H1 (cell line): ENCODE measurements around the gene MICOS13. TPM values are rescaled to one million over a fixed set of nuclear protein-coding genes. Genes with fewer than 3 reads are reported as not detected.

Experiments used
- CTCF ChIA-PET: fragments of 300-600 bp; sonication (Branson Sonifier 250); formaldehyde crosslinking; loops from one replicate; lab custom pipeline; 2021; ENCODE audit not compliant: partially characterized antibody; lab: Charles Lee
- POLR2A ChIA-PET: fragments of 300-600 bp; sonication (Branson Sonifier 250); formaldehyde crosslinking; loops from one replicate; lab custom pipeline; 2021; ENCODE audit warnings: inconsistent platforms; ENCODE audit not compliant: partially characterized antibody; lab: Charles Lee
- DNase-seq, 2 experiments: peaks; one replicate each; pipeline versions ENCODE4 v3.0.0 to v3.0.0-alpha.2; 2010 to 2022; ENCODE audit warnings: low spot score in 2 of 2, low read depth in 1 of 2, mixed read lengths in 1 of 2
- FAIRE-seq: peaks from 2 replicates; lab custom pipeline; 2011; peaks lifted over from hg19 to GRCh38; lab: Jason Lieb, UNC
- H2AFZ ChIP-seq: 2 replicates; pipeline ENCODE4 v1.8.1; 2012; ENCODE audit warnings: low read length, inconsistent platforms
- H2AK5ac ChIP-seq: 2 replicates; pipeline ENCODE4 v1.6.1; 2013; ENCODE audit warnings: low read depth, low read length
- H2BK120ac ChIP-seq: replicated peaks from 2 replicates; pipeline ENCODE3; 2013; ENCODE audit warnings: low read depth, low read length, inconsistent platforms
- H2BK12ac ChIP-seq: 2 replicates; pipeline ENCODE4 v1.6.1; 2013; ENCODE audit warnings: low read depth, low read length
- H2BK15ac ChIP-seq: 2 replicates; pipeline ENCODE4 v1.6.1; 2013; ENCODE audit warnings: low read length
- H2BK20ac ChIP-seq: 2 replicates; pipeline ENCODE4 v1.6.1; 2013; ENCODE audit warnings: low read length
- H2BK5ac ChIP-seq: 2 replicates; pipeline ENCODE4 v1.6.1; 2013; ENCODE audit warnings: low read depth, low read length
- H3K14ac ChIP-seq: 2 replicates; pipeline ENCODE4 v1.6.1; 2013; ENCODE audit warnings: inconsistent platforms; ENCODE audit not compliant: insufficient read length
- H3K18ac ChIP-seq: 2 replicates; pipeline ENCODE4 v1.6.1; 2013; ENCODE audit warnings: low read length; ENCODE audit errors: extremely low read depth
- H3K23ac ChIP-seq: 2 replicates; pipeline ENCODE4 v1.6.1; 2013; ENCODE audit warnings: inconsistent platforms; ENCODE audit not compliant: insufficient read length
- H3K23me2 ChIP-seq: 2 replicates; pipeline ENCODE4 v1.6.1; 2013; ENCODE audit warnings: low read depth, low read length
- H3K27ac ChIP-seq: 2 replicates; pipeline ENCODE4 v1.6.1; 2011; ENCODE audit warnings: low read depth, low read length, inconsistent platforms
- H3K27me3 ChIP-seq, 4 experiments: replicated peaks in 1 of 4; 1 replicate in 1 of 4; 2 replicates in 3 of 4; pipeline versions ENCODE4 v1.6.1 to v1.8.1; 2011 to 2013; ENCODE audit warnings: low read length in 3 of 4, mild to moderate bottlenecking in 3 of 4, inconsistent platforms in 2 of 4, mixed read lengths in 2 of 4, moderate library complexity in 1 of 4; ENCODE audit not compliant: control insufficient read depth in 3 of 4, insufficient read depth in 3 of 4; ENCODE audit errors: extremely low read depth in 1 of 4
- H3K36me3 ChIP-seq, 4 experiments: 2 replicates each; pipeline versions ENCODE4 v1.6.1 to v1.8.1; 2011 to 2013; ENCODE audit warnings: mild to moderate bottlenecking in 4 of 4, low read length in 3 of 4, moderate library complexity in 2 of 4, control low read depth in 1 of 4, inconsistent platforms in 1 of 4; ENCODE audit not compliant: insufficient read depth in 4 of 4, control insufficient read depth in 2 of 4
- H3K4ac ChIP-seq: replicated peaks from 2 replicates; pipeline ENCODE3; 2013; ENCODE audit warnings: low read length, low read depth, mixed read lengths, inconsistent platforms; ENCODE audit not compliant: insufficient read length
- H3K4me1 ChIP-seq, 4 experiments: replicated peaks in 1 of 4; 1 replicate in 1 of 4; 2 replicates in 3 of 4; pipeline versions ENCODE4 v1.6.1 to v1.8.1; 2011 to 2013; ENCODE audit warnings: low read length in 3 of 4, inconsistent platforms in 2 of 4, mixed read lengths in 1 of 4; ENCODE audit not compliant: insufficient read depth in 4 of 4, control insufficient read depth in 3 of 4
- H3K4me2 ChIP-seq, 2 experiments: 2 replicates each; pipeline versions ENCODE4 v1.6.1 to v1.8.1; 2011 to 2013; ENCODE audit warnings: low read depth in 2 of 2, low read length in 2 of 2, control low read depth in 1 of 2, inconsistent platforms in 1 of 2, mild to moderate bottlenecking in 1 of 2; ENCODE audit not compliant: insufficient read depth in 1 of 2
- H3K4me3 ChIP-seq, 4 experiments: fragments of 200-600, 300-600 bp in 1 of 4; sonication (generic), shearing (Covaris generic), sonication (Bioruptor Twin) in 1 of 4; 2 replicates each; pipeline versions ENCODE4 v1.5.1 to v1.8.1; 2011 to 2016; ENCODE audit warnings: low read length in 4 of 4, low read depth in 3 of 4, control low read depth in 2 of 4, inconsistent platforms in 2 of 4, mild to moderate bottlenecking in 2 of 4, mixed read lengths in 1 of 4, moderate library complexity in 1 of 4; ENCODE audit not compliant: insufficient read depth in 2 of 4; ENCODE audit errors: extremely low read depth in 1 of 4
- H3K56ac ChIP-seq: replicated peaks from 2 replicates; pipeline ENCODE3; 2013; ENCODE audit warnings: low read depth, mild to moderate bottlenecking, mixed read lengths, low read length, inconsistent platforms; ENCODE audit not compliant: insufficient read length
- H3K79me1 ChIP-seq: 2 replicates; pipeline ENCODE4 v1.6.1; 2013; ENCODE audit warnings: low read depth, low read length, control low read depth
- H3K79me2 ChIP-seq, 2 experiments: 2 replicates each; pipeline versions ENCODE4 v1.6.1 to v1.8.1; 2012 to 2013; ENCODE audit warnings: low read length in 2 of 2, mild to moderate bottlenecking in 2 of 2, inconsistent platforms in 1 of 2; ENCODE audit not compliant: insufficient read depth in 2 of 2, control insufficient read depth in 1 of 2
- H3K9ac ChIP-seq, 4 experiments: replicated peaks in 1 of 4; 1 replicate in 1 of 4; 2 replicates in 3 of 4; pipeline versions ENCODE4 v1.6.1 to v1.8.1; 2011 to 2013; ENCODE audit warnings: low read depth in 3 of 4, low read length in 3 of 4, control low read depth in 2 of 4, mild to moderate bottlenecking in 2 of 4, moderate library complexity in 2 of 4, inconsistent platforms in 1 of 4; ENCODE audit errors: extremely low read depth in 1 of 4
- H3K9me3 ChIP-seq, 2 experiments: 2 replicates each; pipeline versions ENCODE4 v1.6.1 to v1.8.1; 2012 to 2013; ENCODE audit warnings: mild to moderate bottlenecking in 2 of 2, moderate library complexity in 2 of 2, control low read depth in 1 of 2, inconsistent platforms in 1 of 2, low read depth in 1 of 2, low read length in 1 of 2, mixed read lengths in 1 of 2; ENCODE audit not compliant: insufficient read depth in 2 of 2
- H4K20me1 ChIP-seq, 2 experiments: replicated peaks in 1 of 2; 2 replicates each; pipeline versions ENCODE3 to v1.8.1; 2011 to 2013; ENCODE audit warnings: inconsistent platforms in 2 of 2, low read length in 2 of 2, mild to moderate bottlenecking in 1 of 2; ENCODE audit not compliant: insufficient read depth in 2 of 2, control insufficient read depth in 1 of 2
- H4K5ac ChIP-seq: 2 replicates; pipeline ENCODE4 v1.6.1; 2013; ENCODE audit warnings: low read length, low read depth, mixed read lengths, inconsistent platforms; ENCODE audit not compliant: insufficient read length
- H4K8ac ChIP-seq: 2 replicates; pipeline ENCODE4 v1.8.0; 2013; ENCODE audit warnings: mild to moderate bottlenecking, moderate library complexity, low read length, inconsistent platforms; ENCODE audit not compliant: insufficient read depth; ENCODE audit errors: extremely low read depth
- H4K91ac ChIP-seq: replicated peaks from 2 replicates; pipeline ENCODE3; 2013; ENCODE audit warnings: low read length, mixed read lengths, inconsistent platforms; ENCODE audit not compliant: insufficient read length
- HDAC6 ChIP-seq: IDR thresholded peaks from one replicate; pipeline ENCODE4 v1.7.1; 2012; ENCODE audit warnings: low read depth, mild to moderate bottlenecking, inconsistent platforms, low read length, moderate library complexity
- RXRA ChIP-seq: IDR thresholded peaks from 2 replicates; pipeline ENCODE4 v1.6.1; 2011; ENCODE audit warnings: low read depth, mild to moderate bottlenecking, low read length, moderate library complexity; ENCODE audit not compliant: insufficient read depth
- TEAD4 ChIP-seq: IDR thresholded peaks from 2 replicates; pipeline ENCODE4 v1.6.1; 2012; ENCODE audit warnings: low read depth, low read length, inconsistent platforms, mixed read lengths
- WGBS, 2 experiments: shearing (Covaris generic) in 1 of 2; methylation state at CpG; one replicate each; pipeline versions ENCODE4 v1.1.6 to v1.1.7; 2013 to 2015; ENCODE audit warnings: low lambda C conversion rate in 2 of 2, mixed read lengths in 2 of 2, inconsistent platforms in 1 of 2, low coverage in 1 of 2, missing lambda C conversion rate in 1 of 2; ENCODE audit not compliant: insufficient replicate concordance in 2 of 2, insufficient coverage in 1 of 2, insufficient read length in 1 of 2; ENCODE audit errors: extremely low coverage in 1 of 2, missing lambda C conversion rate in 1 of 2; 5-methylcytosine and 5-hydroxymethylcytosine counted together
- polyA plus RNA-seq, 7 experiments: library from polyadenylated mRNA; depleted of rRNA in 3 of 7; stranded (reverse) in 5 of 7; unstranded in 2 of 7; fragments of >200 nt in 5 of 7; fragments of 200-250 nt in 2 of 7; gene quantifications; 1 replicate in 5 of 7; 2 replicates in 1 of 7; 4 replicates in 1 of 7; pipeline versions ENCODE4 v1.2.1 to v1.2.3, GENCODE V29; 2011 to 2013; ENCODE audit warnings: missing spikeins in 2 of 7, mixed read lengths in 2 of 7
- total RNA-seq: library from RNA; stranded (reverse); fragmentation: NEBNext Ultra II Directional; extraction: Animal tissue kit (Norgen Biotek cat#: 25700); gene quantifications from 2 replicates; pipeline ENCODE4 v1.2.1, GENCODE V29; 2021

Gene MICOS13
- total and polyA plus RNA-seq, 2 of the 8 experiments (the other 6 are each of a cell fraction or from before 2014, with no cell fraction given): 17.3 to 36.1 TPM

DNA sequence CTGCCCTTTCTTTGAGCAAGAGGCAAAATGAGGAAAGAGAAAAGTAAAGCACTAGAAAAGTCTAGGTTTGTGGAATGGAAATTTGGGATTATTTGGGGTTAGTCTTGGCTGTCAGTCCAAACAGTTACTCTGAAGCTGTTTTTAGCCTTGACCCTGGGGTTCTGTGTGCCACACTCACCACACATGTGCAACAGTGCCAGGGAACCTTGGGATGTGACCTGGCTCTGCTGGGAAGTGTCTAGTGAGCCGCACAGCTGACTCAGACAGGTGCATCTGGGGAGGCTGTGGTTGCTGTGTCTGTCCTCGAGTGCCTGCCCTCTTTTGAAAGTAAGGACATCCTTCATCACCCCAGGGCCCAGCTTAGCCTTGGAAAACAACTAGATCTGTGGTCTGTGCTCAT, 15.8 kb downstream of the MICOS13 start:
- no peak overlapping the region for H3K27ac ChIP-seq
- no peak overlapping the region for H2AFZ ChIP-seq
- H2BK5ac ChIP-seq: no peak overlapping the region
- no peak overlapping the region for H3K23ac ChIP-seq
- no peak overlapping the region for H2BK15ac ChIP-seq
- WGBS, 2 experiments: 78% methylated on average over 2 of the region's 2 CpGs; no CpG with 5 or more reads in 1 of the 2 experiments
- TF ChIP-seq TEAD4 (no peak), RXRA (no peak), HDAC6 (no peak)
- CTCF ChIA-PET: interaction anchor here (1.1 to 1.5 kb wide), 2 partner anchors 25 to 60 kb away, joined by 3 to 6 read pairs; partner anchors contain the start of gene RPL36
- peaks cover 3% of the 10 kb centered on the region; the same call in 1 of the 2 replicates for H3K79me1 ChIP-seq
- no peak overlapping the region for H3K14ac ChIP-seq
- no peak overlapping the region for H4K5ac ChIP-seq
- H3K27me3 ChIP-seq: no peaks in the 10 kb centered on the region
- no peak overlapping the region for H2BK12ac ChIP-seq
- no peak overlapping the region for H3K4ac ChIP-seq
- no peak overlapping the region for H3K4me3 ChIP-seq
- H3K9me3 ChIP-seq: no peaks in the 10 kb centered on the region
- no peaks in the 10 kb centered on the region for H3K23me2 ChIP-seq
- no peak overlapping the region for H2BK120ac ChIP-seq
- no peak overlapping the region for H2AK5ac ChIP-seq
- H4K20me1 ChIP-seq: peaks cover 3 to 12% of the 10 kb centered on the region in 2 experiments
- no peak for FAIRE-seq
- peaks cover 47 to 94% (median 69%) of the 10 kb centered on the region in 4 experiments for H3K36me3 ChIP-seq
- H2BK20ac ChIP-seq: no peak overlapping the region
- H3K4me1 ChIP-seq: peaks cover 0 to 9% (median 5%) of the 10 kb centered on the region in 4 experiments; a peak in 5 of 7 replicates
- H4K8ac ChIP-seq: no peak overlapping the region
- H4K91ac ChIP-seq: no peak overlapping the region
- DNase-seq: no peak
- H3K4me2 ChIP-seq: no peak overlapping the region
- no peak overlapping the region for H3K56ac ChIP-seq
- H3K79me2 ChIP-seq: no peaks in the 10 kb centered on the region
- H3K18ac ChIP-seq: no peak overlapping the region
- H3K9ac ChIP-seq: no peak overlapping the region
- POLR2A ChIA-PET: interaction anchor here (0.6 to 4.1 kb wide), 6 partner anchors 13 to 75 kb away, joined by 3 to 17 read pairs (median 3); no protein-coding TSS in a partner anchor
